GM18870 (cell line): ENCODE results near the gene ZNF519.
"Not testable (repeated sequence)": the region's sequence is repeated elsewhere in the genome, so short reads cannot be mapped to it uniquely, and the experiment has no call there.

Experiments used
- ATAC-seq: cut with Tn5 transposase; IDR thresholded peaks from one replicate; pipeline ENCODE4 v1.9.1; 2021; ENCODE audit warnings: moderate library complexity; ENCODE audit not compliant: unreplicated experiment

ZNF519 gene

DNA sequence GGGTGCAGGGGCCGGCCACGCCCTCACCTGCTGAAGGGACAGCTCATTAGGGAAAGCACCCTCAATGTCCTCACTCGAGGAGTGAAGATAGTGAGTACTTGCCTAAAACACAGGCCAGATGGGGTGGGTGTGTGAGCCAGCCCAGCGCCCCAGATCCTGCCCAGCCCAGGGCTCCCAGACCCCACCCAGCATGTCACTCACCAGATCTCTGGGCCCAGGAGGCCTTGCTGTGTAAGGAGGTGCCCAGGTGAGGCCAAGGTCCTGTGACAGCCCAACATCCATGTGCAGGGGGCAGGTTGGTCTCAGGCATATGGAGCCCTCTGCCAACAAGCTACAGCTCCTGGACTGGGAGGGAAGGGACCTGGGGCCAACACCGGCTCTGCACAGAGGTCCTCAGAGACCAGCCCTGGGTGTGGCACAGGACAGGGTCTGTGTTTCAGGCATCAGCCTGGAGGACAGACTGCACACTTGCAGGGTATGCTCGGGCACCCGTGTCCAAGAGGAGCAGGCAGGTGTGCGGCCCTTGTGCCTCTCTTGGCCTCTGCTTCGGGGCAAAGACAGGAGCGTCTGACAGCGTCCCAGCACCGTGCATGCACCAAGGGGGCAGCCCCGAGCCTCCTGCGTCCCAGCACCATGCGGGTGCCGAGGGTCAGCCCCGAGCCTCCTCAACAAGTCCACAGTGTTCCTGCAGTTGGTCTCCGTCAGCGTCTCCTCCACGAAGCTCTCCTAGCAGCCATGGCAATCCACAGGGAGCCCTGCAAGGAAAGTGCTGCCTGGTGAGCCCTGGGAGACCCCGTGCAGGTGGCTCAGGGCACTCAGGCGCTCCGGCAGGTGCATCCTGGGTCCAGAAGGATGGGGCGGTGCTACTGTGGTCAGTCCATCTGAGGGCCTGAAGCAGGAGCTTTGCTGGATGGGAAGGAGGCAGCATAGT is 16.0 kb upstream of the ZNF519 start:
- not testable (repeated sequence) for ATAC-seq

DNA sequence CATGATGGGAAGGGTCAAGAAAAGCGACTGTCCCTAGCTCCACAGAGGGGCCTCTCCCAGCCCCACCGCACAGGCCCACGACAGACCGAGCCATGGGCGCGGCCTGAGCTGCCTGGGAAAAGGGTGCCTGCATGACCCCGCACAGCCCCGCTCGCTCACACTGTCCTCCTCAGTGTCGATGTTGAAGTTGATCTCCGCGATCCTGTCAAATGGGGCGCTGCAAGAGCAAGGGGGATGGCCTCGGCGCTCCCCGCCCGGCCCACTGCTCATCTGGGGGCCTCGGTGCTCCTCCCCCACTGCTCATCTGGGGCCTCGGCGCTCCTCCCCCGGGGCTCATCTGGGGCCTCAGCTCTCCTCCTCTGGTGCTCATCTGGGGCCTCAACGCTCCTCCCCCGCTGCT is 14.5 kb upstream of the ZNF519 start:
- ATAC-seq = not testable (repeated sequence)

DNA sequence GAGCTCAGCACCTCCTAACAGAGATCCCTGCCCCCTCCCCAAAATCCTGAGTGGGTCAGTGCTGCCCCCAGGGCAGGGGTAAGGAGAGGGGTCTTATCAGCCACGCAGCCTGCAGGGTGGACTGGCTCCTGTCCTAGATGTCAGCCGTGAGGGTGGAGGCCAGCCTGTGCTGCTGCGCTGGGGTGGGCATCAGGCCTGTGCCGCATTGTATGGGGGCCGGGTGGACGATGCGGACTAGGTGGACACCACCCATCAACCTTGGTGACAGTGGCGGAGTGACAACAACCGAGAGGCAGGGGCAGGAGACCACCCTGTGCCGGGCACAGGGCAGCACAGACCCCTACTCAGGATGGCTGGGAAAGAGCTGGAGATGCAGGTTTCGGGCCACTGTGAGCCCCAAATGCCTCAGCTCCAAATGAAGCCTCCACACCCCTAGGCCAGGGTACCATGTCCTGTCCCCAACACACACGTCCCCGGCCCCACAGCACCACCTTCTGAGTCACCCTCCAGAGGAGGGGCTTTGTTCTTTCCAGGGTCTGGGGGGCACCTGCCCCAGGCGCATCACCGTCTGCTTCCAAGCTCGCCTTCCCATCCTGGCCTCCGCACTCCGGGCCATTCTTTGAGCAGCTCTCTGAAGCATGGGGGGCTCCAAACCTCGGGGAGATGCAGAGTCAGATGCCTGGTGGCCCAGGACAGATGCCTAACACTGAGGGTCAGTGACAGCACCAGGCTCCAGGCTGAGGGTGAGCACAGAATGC is 13.5 kb upstream of the ZNF519 start:
- not testable (repeated sequence) for ATAC-seq

DNA sequence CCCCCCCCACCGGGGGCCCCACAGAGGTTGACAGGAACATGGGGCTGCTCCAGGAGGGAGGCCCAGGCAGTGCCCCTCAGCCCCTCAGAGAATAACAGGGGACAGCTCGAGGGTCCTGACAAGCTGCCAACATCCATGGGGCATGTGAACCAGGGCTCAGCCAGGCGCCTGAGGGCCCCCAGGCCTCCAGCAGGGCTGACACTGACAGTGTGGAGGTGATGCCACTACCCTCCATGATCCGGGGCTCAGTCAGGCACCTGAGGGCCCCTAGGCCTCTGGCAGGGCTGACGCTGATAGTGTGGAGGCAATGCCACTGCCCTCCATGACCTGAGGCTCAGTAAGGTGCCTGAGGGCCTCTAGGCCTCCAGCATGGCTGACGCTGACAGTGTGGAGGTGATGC is 12.8 kb upstream of the ZNF519 start:
- not testable (repeated sequence) for ATAC-seq

DNA sequence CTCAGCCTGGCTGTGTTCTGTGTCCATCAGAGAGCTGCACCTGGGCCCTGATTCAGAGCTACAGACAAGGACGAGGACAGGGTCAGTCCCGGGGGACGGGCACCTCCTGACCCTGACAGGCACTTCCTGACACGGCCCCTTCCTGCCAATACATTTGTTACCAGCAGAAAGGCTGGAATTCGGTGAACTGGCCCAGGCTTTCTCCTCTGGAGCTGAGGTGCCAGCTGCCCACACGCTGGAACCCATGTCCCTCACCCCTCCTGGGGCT is 12.3 kb upstream of the ZNF519 start:
- ATAC-seq = no peak

DNA sequence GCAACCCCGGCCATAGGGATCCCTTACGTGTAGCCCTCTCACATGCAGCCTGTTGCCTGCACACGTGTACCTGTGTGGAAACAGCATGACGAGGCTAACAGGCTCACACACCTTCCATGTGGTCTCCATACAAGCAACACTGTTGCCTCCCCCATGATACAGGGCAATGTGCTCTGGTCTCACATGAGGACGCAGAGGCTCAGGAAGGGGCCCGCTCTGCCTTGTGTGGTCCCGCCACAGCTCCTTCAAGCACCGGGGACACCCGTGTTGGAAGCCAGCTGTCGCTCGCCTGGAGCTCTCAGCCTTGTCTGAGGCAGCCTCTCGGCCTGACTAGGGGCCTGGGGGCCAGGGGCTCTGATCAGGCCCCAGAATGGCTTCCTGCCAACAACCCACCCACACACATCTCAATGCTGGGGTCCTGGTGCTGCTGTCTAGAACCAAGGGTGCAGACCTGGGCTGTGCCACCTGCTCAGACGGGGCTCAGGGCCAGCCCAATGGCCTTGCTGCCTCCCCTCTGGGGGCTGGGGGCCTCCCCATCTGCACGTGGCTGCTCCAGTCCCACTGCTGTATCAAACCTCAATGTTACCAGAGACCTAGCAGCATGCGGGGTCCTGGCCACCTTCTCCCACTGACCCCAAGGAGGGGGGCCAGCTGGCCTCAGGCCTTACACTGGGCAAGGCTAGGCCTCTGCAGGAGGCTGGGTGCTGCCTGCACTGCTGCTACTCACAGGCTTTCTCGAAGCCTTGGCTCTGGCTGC is 11.8 kb upstream of the ZNF519 start:
- not testable (repeated sequence) for ATAC-seq

DNA sequence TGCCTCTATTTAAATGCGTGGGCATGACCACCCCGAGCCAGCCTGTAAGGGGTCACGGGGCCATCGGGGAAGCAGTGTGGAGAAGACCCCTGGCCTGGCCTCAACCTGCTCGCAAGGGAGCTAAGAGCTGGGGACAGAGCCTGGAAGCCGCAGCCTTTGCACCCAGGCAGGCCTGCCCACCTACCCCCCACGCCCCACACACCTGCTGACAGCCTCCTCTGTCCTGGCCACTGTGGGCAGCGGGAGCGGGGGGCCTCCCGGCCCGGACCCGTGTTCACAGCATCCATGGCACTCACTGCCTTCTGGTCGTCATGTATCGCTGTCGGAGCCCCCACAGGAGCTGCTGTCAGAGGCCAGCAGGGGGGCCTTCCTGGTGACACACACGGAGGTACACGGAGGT is 11.2 kb upstream of the ZNF519 start:
- not testable (repeated sequence) for ATAC-seq

DNA sequence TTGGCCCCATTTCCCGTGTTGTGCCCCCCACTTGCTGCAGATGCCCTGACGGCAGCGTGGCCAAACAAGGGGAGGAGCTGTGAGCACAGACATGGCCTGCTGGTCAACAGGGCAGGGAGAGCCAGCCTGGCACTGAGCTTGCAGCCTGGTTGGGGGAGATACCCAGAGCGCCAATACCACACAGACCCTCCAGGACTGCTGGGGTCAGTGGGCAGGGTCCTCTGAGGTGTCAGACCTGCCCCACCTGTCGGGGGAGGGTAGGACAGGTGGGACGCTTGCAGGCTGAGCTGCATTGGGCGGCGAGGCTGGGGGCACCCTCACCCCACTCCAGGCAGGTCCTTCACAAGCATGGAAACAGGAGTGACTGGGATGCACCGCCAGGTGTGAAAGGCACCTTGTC is 9.9 kb upstream of the ZNF519 start:
- ATAC-seq = not testable (repeated sequence)

DNA sequence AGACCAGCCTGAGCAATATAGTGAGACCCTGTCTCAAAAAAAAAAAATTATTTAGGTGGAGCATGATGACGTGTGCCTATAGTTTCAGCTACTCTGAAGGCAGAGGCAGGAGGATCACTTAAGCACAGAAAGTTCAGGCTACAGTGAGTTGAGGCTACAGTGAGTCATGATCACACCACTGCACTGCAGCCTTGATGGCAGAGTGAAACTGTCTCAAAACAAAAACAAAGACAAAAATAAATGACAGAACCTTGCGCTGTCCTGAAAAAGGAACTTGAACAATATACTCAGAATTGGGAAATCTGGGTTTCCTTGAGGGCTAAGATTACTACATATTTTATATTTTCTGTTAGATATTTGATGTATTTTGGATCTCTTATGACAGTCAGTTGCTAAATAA is 7.3 kb upstream of the ZNF519 start:
- peak; percentile 71 for ATAC-seq

DNA sequence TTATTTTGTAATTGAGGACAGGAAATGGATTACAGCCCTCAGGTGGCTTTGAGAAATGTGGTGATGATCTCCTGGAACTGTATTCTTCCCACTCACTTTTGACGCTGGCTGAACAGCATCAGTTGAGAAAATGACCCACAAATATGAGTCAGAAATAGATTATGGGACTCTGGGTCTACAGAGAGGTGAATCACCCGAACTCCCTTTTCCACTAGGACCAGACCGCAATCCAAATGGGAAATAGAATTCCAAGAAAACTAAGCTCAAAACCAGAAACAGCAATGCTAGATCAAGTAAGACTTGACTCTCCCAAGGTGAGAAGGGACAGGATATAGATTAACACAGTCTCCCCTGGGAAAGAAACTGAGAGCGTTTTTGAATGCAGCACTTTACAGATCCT is 5.7 kb upstream of the ZNF519 start:
- ATAC-seq = not testable (repeated sequence)

DNA sequence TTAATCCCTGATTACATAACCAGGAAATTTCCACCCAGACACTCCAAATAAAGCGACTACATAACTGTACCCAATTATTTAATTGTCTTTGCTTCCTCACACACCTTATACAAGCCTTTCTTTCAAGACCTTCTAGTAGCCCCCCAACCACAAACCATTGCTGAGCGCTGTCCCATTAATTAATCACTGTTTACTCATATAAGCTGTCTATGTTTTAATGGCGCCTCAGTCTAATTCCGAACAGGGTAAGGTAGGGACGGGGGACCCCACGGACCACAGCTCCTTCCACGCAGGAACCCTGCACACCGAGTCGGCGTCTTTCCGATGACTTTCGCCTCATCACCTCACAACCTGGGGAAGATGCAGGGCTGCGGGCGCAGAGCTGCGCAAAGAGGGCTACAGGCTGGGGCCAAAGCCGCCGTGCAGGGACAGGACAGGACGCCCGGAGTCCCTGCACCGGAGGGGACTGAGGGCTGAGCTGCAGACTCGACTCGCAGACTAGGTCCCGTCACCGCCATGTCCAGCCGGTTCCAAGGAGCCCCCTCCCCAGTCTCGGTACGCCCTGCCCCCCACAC is 452 bp downstream of the ZNF519 start:
- ATAC-seq = not testable (repeated sequence)

DNA sequence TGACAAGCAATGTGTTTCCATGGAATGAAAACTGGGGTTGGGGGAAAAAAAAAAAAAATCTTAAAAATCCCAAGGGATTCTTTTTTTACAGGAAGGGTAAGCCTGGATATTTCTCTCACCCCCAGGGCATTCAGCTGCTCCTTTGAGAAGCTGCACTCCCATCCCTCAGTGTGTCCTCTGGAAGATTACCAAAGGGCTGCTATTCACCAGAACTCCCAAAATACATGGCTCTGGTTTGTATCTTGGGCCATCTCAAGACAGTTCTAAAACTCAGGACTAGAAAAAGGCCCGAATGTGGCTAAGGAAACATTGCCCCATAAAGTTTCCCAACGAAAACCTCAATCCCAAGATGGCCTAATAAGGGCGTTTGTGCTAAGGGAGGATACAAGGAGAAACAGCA is 1.4 kb downstream of the ZNF519 start:
- not testable (repeated sequence) for ATAC-seq

DNA sequence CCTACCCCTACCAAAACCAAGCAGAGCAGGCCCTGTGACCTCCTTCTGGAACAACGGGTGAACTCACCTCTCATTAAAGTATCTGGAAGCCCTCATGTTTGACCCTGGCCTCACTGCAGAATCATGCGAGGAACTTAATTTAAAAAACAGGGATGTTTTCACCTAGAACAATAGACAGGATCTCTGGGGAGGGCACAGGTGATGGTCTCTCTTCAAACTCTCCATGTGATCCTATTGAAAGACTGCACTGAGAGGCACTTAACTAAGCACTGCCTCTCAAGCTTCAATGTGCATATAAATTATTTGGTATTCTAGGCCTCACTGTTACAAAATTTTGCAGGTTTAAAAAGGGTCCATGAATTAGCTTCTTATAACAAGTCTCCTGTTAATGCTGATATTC is 7.5 kb downstream of the ZNF519 start:
- no peak for ATAC-seq

DNA sequence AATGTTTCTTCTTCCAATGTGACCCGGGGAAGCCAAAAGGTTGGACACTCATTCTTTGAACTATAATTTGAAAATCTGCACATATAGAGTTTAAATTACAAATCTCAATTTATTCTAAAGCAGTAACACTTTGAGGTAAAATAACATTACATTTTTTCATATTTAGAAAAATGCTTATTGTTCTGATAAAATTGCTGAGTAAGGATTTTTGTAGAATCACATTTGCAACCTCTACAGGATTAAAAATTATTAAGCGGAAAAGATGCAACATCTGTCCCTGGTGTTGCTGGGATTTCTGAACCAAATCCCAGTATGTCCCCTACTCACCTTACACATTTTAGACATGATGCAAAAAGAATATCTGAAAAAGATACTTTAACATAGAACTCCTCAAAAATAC is 10.1 kb downstream of the ZNF519 start:
- ATAC-seq = no peak

DNA sequence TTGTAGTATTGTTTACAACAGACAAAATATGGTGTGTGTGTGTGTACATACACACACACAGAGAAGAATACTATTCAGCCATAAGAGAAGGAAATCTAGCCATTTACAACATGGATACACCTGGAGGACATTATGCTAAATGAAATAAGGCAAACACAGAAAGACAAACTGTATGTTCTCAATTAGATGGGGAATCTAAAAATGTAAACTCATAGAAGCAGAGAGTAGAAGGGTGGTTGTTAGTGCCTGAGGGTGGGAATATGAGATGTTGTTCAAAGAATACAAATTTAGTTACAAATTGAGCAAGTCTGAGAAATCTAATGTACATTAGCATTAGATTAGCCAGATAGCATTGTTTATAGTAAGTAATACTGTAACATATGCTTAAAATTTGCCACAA is 11.3 kb downstream of the ZNF519 start:
- no peak for ATAC-seq

DNA sequence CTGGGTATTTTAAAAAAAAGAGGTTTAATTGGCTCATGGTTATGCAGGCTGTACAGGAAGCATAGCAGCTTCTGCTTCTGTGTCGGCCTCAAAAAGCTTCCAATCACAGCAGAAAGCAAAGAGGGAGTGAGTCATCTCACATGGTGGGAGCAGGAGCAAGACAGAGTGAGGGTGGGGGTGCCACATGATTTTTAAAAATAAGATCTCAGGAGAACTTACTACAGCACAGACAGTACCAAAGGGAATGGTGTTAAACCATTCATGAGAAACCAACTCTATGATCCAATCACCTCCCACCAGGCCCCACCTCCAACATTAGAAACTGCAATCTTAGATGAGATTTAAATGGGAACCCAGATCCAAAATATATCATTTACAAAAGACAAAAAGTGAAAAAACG is 14.6 kb downstream of the ZNF519 start:
- ATAC-seq = no peak

DNA sequence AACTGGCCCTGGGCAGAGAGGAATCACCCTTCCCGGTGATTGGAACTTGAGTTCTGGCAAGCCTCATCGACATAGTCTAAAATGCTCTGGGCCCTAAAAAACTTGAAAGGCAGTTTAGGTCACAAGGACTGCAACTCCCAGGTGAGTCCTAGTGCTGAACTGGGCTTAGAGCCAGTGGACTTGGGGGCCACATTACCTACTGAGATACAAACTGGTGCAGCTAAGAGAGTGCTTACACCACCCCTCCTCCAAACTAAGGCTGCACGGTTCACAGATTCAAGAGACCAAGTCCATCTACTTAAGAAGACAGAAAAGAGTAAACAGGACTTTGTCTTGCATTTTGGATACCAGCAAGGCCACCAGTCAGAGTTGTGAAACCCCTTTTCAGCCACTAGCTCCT is 25.3 kb downstream of the ZNF519 start:
- ATAC-seq = no peak

DNA sequence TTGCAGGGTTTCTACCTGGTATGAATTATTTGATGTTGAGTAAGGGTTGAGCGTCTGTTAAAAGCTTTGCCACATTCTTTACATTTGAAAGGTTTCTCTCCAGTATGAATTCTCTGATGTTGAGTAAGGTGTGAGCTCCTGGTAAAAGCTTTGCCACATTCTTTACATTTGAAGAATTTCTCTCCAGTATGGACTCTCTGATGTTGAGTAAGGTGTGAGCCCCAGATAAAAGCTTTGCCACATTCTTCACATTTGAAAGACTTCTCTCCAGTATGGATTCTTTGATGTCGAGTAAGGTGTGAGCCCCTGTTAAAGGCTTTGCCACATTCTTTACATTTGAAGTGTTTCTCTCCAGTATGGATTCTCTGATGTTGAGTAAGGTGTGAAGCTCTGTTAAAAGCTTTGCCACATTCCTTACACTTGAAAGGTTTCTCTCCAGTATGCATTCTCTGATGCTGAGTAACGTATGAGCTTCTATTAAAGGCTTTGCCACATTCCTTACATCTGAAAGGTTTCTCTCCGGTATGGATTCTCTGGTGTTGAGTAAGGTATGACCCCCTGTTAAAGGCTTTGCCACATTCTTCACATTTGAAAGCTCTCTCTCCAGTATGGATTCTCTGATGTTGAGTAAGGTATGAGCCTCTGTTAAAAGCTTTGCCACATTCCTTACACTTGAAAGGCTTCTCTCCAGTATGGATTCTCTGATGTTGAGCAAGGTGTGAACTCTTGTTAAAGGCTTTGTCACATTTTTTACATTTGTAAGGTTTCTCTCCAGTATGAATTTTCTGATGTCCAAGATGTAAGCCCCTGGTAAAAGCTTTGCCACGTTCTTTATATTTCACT is 27.1 kb downstream of the ZNF519 start:
- no peak for ATAC-seq

DNA sequence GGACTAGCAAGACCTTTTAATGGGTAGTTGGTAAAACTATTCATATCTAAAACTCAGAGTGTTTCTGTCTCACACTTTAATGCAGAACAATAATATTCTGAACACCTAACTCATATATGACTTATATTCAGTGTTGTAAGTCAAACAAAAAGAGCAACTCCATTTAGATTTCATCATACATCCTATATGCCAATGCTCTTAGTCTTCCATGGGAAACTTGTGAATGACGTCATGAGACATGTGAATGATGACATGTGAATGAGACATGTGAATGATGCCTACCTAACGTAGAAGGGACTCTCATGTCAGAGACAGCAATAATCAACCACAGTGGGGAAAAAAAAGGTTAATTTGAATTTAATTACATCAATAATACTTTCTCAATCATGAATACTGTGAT is 28.0 kb downstream of the ZNF519 start:
- ATAC-seq = no peak

DNA sequence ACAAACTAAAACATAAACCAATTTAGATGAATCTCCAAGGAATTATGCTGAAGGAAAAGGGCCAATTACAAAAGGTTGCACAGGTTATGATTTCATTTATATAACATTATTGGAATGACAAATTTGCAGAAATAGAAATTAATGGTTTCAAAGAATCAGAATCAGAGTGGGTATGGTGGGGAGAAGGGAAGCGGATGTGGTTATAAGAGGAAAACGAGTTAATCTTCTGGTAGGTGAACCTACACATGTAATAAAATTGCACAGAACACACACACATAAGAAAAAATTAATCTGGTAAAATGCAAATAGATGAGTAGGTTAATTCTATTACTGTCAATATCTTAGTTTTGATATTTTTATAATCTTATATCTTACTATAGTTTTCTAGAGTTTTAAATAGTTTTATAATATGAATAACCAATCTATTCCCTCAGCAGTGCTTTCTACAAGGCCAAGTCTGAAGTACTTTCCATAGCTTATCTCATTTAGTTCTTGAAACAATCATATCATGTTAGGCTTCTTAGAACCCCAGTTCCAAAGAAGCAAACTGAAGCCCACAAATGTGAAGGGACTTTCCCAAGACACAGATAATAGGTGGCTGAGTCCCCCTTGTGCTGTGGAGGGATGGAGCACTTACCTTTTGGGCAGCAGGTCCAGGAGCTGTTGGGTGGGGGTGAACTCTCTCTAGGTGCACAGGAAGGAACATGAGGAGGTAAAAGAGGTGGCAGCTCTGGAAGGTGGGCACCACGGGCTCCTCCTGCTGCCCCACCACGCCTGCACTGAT is 31.5 kb downstream of the ZNF519 start:
- no peak for ATAC-seq
